ENCODE results near the gene SAMHD1.
"Not testable (repeated sequence)": the region's sequence is repeated elsewhere in the genome, so short reads cannot be mapped to it uniquely, and the experiment has no call there.

Gene SAMHD1

GRCh38 chr20:36956016-36956415, 4.5 kb upstream of the SAMHD1 start:
- no peak for DNase-seq (ENCODE audit: low spot score)

GRCh38 chr20:36951979-36952738, 651 bp upstream of the SAMHD1 start:
- DNase-seq (ENCODE audit: low spot score): no peak

- DNase-seq (ENCODE audit: low spot score): no peak
Observed at GRCh38 chr20:36950414-36951197, 902 bp downstream of the SAMHD1 start.

GRCh38 chr20:36941401-36941835, 10.1 kb downstream of the SAMHD1 start:
- DNase-seq (ENCODE audit: low spot score): no peak

- DNase-seq (ENCODE audit: low spot score): no peak
Observed at GRCh38 chr20:36937402-36937770, 14.1 kb downstream of the SAMHD1 start.

- DNase-seq (ENCODE audit: low spot score): not testable (repeated sequence)
Observed at GRCh38 chr20:36936761-36937401, 14.6 kb downstream of the SAMHD1 start.

- no peak for DNase-seq (ENCODE audit: low spot score)
Observed at GRCh38 chr20:36936341-36936740, 15.2 kb downstream of the SAMHD1 start.

- not testable (repeated sequence) for DNase-seq (ENCODE audit: low spot score)
Observed at GRCh38 chr20:36933571-36933970, 17.9 kb downstream of the SAMHD1 start.

GRCh38 chr20:36932476-36933426, 18.8 kb downstream of the SAMHD1 start:
- DNase-seq (ENCODE audit: low spot score): no peak

- DNase-seq (ENCODE audit: low spot score): not testable (repeated sequence)
Observed at GRCh38 chr20:36932067-36932466, 19.4 kb downstream of the SAMHD1 start.

- no peak for DNase-seq (ENCODE audit: low spot score)
Observed at GRCh38 chr20:36929691-36930090, 21.8 kb downstream of the SAMHD1 start.

- no peak for DNase-seq (ENCODE audit: low spot score)
Observed at GRCh38 chr20:36929290-36929689, 22.2 kb downstream of the SAMHD1 start.

- no peak for DNase-seq (ENCODE audit: low spot score)
Observed at GRCh38 chr20:36927704-36928103, 23.8 kb downstream of the SAMHD1 start.

- DNase-seq (ENCODE audit: low spot score): no peak
Observed at GRCh38 chr20:36926653-36927200, 24.8 kb downstream of the SAMHD1 start.

GRCh38 chr20:36925234-36925633, 26.3 kb downstream of the SAMHD1 start:
- no peak for DNase-seq (ENCODE audit: low spot score)

- no peak for DNase-seq (ENCODE audit: low spot score)
Observed at GRCh38 chr20:36924167-36925045, 27.1 kb downstream of the SAMHD1 start.

- no peak for DNase-seq (ENCODE audit: low spot score)
Observed at GRCh38 chr20:36920334-36920730, 31.2 kb downstream of the SAMHD1 start.

GRCh38 chr20:36919715-36920333, 31.7 kb downstream of the SAMHD1 start:
- DNase-seq (ENCODE audit: low spot score): peak; percentile 68

GRCh38 chr20:36917943-36918342, 33.6 kb downstream of the SAMHD1 start:
- DNase-seq (ENCODE audit: low spot score): no peak

GRCh38 chr20:36917240-36917639, 34.3 kb downstream of the SAMHD1 start:
- no peak for DNase-seq (ENCODE audit: low spot score)
